ENCODE measurements around the gene ARSB.

GRCh38 chr5:78813286-78813685 is 171.8 kb downstream of the ARSB start:
- TF ChIP-seq CTCF (conservative IDR thresholded peaks at IDR 0.05; ENCODE audit: low read length) (no peak), EZH2phosphoT487 (IDR thresholded peaks at IDR 0.05; ENCODE audit: borderline replicate concordance) (no peak)
